HG03575 (cell line): ENCODE data around the gene OGDH.
A peak's percentile ranks its signal among the peaks of the same experiment; 100 is the strongest.

Source experiments
- ATAC-seq: cut with Tn5 transposase; IDR thresholded peaks from one replicate; pipeline ENCODE4 v1.9.1; 2021; ENCODE audit not compliant: unreplicated experiment, insufficient number of reproducible peaks, low FRiP score; ENCODE audit errors: extremely low read depth

Gene OGDH

GRCh38 chr7:44748948-44749731 lies 142.7 kb downstream of the OGDH start:
- no peak for ATAC-seq

DNA sequence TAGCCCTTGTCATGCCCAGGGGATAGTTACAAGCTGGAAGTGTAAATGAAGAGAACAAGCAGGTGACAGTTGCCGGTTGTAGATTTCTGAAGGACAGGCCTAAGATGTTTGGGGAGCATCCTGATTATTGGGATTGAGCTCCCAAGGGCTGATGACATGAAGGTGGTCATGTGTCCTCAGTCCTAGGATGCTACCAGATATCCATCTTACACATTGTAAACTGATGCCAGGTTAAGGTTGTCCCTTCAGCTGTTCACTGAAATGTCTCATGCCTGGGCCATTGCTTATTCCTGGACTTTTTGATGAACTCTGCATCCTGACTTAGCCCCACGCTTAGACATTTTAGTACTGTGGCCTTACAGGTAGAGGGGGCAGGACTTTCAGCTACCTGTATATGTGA lies 143.6 kb downstream of the OGDH start:
- no peak for ATAC-seq

DNA sequence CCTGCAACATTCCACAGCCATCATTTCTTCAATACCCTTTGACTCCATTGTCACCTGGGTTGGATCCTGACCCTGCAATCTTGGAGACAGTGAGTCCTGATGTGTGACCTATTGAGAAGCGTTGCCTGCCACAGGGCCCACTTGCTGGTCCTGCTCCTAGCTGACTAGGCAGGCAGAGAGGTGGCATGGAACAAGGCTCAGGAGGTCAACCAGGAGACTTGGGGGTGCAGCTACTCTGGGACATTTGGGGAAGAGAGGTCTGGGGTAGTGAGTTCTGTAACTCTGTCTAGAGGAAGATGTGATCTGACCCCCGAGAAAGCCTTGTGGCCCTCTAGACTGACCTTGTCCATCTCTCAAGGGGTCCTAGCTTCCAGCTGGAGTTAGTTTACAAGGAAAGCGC lies 144.0 kb downstream of the OGDH start:
- no peak for ATAC-seq

- ATAC-seq: peak; percentile 54
Observed at GRCh38 chr7:44750921-44751571, 144.6 kb downstream of the OGDH start.

GRCh38 chr7:44752822-44753221 lies 146.4 kb downstream of the OGDH start:
- no peak for ATAC-seq

GRCh38 chr7:44754802-44755697 lies 148.6 kb downstream of the OGDH start:
- no peak for ATAC-seq

- no peak for ATAC-seq
Observed at GRCh38 chr7:44755698-44756627, 149.5 kb downstream of the OGDH start.

DNA sequence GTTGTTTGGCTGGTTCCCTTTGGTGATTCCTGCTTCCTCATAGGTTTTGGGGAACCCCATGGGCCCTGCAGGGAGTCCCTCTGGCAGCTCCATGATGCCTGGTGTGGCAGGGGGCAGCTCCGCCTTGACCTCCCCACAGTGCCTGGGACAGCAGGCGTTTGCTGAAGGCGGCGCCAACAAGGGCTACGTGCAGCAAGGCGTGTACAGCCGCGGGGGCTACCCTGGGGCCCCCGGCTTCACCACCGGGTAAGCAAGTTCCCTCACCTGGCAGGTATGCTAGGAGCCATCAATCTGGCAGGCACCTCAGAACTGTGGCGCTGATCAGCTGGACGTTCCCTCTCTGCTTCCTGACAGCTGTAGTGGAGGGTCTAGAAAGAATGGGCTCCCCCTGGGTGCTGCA lies 150.5 kb downstream of the OGDH start:
- ATAC-seq: no peak

GRCh38 chr7:44757311-44757710 lies 150.9 kb downstream of the OGDH start:
- no peak for ATAC-seq

DNA sequence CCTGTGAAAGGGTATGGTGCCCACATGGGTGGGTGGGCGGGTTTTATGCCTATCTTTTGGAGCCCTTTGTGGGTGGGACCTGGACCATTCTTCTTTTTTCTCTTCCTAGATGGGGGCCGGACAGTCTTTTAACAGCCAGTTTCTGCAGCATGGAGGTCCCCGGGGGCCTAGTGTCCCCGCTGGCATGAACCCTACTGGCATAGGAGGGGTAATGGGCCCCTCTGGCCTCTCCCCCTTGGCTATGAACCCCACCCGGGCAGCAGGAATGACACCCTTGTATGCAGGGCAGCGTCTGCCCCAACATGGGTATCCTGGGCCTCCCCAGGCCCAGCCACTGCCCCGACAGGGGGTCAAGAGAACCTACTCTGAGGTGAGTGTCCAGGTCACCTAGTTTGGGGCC lies 151.3 kb downstream of the OGDH start:
- no peak for ATAC-seq
